GM18873 (cell line): ENCODE measurements around the gene HOXA5.
A peak's percentile ranks its signal among the peaks of the same experiment; 100 is the strongest.

ENCODE experiments used
- ATAC-seq: cut with Tn5 transposase; IDR thresholded peaks from one replicate; pipeline ENCODE4 v1.9.1; 2021; ENCODE audit warnings: mild to moderate bottlenecking, moderate library complexity, moderate number of reproducible peaks; ENCODE audit not compliant: unreplicated experiment, low FRiP score

The HOXA5 gene

DNA sequence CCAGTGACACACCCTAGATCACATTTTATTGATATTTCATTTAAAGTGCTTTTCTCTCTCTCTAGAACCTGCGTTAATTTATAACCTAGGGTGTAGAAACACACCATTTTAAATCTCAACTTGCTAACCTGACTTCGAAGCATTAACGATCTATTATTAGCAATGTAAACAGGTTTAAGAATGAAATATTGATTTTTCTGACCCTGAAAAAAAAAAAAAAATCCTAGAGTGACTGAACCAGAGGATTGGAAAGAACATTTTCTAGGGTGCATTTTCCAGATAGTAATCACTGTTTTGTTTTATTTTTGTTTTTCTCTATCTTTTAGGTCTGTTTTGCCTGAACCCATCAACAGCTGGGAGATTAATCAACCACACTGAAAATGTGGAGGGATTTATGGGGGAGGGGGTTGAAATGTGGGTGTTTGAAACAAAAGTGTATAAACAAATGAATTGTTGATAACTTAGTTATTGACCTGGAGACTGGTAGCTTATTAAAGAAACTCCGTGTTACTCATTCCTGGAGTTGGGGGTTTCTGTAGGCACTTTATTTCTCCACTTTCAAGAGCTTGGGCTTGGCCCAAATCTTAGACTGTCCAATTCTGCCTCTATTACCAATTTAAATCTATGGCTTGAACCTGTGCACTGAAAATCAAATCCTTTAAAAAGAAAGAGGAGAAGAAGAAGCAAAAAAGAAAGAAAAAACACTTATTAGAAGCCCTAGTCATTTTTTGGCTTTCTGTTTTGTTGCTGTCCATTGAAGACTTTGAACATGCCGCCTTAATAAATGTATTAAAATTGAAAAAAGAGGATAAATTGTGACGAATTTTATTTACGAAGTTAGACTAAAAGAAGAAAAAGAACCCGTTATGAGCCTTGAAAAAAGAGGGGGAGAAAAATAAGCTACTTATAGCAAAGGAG, 43.8 kb downstream of the HOXA5 start:
- no peak for ATAC-seq

DNA sequence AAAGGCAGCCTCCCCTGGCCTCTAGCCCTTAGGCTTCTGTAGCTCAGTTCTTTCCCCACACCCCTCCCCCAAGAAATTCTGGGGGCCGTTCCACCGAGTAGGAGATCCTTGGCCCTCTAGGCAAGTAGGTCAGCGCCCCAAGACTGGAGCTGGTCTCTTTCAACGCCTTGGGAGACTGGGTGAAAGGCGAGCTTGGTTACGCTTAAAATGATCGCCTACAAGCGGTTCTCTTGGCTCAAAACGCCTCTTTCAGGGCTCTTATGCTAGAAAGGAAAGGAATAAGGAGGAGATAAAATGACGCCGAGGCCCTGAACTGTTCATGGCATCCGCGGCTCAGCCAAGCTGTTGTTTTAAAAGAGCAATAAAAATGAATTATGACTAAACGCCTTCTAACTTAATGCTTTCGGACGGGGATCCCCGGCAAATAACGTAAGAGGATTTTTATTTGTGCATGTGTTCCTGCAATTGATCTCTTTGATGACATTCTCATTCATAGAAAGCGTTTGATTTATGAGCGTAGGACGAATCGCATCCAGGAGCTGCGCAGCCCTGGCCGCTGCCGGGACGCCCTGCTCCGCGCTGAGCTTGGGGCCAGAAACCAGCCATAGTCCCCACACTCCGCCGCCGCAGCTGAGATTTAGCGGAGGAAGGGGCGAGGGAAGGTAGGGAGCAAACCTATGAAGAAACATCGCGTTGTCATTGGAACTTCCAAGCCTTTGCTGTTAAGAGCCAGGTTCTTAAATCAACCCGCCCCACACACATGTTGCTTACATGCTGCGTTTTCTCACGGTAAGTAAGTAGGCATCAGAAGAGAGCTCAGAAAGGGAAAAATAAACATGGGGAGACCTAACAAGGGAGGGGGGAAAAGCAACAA, 44.7 kb downstream of the HOXA5 start:
- ATAC-seq: no peak

GRCh38 chr7:27097686-27098577, 45.5 kb downstream of the HOXA5 start:
- no peak for ATAC-seq

DNA sequence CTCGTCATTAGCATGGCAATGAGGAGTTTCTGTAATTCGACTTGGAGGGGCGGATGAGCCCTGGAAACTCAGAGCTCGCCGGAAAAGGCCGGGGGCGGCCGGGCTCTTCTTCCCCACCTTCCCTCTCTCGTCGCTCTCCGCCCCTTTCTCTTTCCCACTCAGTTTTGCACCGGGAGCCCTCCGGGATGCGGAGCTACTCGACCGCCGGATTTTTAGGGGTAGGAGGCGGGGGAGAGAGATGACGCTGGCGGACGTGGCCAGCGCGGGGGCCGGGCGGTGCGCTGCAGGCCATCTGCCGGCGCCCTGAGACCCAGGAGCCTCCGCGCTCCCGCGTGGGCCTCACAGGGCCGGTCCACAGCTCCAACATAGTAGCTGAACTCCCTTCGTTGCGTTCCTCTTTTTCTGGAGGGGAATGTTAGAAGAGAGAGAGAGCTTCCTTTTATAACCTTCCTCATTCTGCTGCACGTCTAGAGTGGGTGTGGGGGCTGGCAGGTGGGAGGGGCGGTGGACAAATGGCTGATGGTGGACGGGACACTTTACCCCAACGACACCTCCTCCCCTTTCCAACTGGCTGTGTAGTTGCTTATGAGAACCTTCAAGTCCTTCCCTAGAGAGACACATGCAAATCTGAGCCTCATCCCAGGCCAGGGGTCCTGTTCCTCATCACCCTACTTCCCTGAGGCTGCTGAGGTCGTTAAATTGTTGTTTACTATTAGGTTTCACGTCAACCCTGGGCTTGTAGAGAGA, 46.5 kb downstream of the HOXA5 start:
- no peak for ATAC-seq

DNA sequence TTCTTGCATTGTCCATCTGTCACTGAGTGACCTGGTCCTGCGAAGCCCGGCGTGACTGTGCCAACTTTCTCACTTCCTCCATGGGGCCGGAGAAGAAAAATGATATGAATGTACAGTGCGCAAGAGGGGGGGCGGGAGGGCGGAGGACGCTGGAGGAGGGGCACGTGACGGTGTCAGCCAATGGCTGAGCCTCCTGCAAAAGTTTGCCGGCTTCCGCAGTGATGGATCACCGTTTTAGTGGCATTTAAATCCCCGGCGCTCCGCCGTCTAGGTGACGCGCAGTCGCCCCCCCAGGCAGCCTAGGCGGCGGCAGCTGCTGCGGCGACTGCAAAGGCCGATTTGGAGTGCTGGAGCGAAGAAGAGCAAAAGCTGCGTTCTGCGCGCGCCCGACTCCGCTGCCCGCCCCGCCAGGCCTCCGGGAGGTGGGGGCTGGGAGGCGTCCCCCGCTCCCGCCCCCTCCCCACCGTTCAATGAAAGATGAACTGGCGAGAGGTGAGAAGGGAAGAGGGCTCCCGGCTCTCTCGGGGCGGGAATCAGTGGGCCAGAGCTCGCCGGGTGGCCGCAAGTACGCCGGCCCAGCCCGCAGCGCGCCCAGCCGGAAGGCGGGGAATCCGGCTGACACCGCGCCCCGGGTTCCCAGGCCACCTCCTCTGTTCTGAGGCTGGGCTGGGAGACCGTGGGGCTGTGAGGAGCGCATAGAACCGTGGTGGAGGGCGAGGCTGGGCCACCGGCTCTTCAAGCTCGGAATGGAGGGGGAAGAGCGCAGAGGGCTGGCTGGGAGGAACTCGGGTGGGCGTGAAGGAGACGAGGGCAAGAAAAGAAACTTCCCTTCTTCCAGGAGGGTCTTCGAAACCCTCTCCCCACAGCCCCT, 47.3 kb downstream of the HOXA5 start, which contains the start of gene HOXA1:
TSS of gene HOXA1 (minus strand) at position 104 of the 871 bp plus-strand sequence. CDS start at position 16, 88 bp downstream.
- ATAC-seq: peak; percentile 90

GRCh38 chr7:27095050-27095896, 48.2 kb downstream of the HOXA5 start:
- ATAC-seq: no peak

DNA sequence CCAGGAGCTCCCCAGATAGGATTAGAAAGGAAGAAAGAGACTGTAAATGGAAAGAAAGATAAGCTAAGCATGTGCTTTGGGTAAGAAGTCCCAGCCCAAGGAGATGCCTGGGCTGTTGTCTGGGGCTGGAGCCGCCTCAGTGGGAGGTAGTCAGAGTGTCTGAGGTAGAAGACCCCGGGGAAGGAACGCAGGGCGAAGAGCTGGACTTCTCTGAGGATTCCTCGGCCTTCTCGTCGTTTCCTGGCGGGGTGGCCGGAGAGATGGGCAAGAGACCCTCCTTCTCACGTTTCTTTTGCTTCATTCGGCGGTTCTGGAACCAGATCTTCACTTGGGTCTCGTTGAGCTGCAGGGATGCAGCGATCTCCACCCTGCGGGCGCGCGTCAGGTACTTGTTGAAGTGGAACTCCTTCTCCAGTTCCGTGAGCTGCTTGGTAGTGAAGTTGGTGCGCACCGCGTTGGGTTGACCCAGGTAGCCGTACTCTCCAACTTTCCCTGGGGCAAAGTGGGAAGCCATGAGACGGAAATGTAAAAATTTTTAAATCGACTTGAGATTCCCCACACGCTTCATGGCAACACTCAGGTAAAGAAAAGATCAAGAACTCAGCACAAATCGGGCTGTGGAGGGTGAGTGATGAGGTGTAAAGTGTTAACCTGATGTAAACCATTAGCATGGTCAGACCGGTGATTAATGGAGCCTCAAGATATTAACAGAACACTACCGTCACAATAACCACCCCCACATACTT, 49.0 kb downstream of the HOXA5 start:
- ATAC-seq: no peak

DNA sequence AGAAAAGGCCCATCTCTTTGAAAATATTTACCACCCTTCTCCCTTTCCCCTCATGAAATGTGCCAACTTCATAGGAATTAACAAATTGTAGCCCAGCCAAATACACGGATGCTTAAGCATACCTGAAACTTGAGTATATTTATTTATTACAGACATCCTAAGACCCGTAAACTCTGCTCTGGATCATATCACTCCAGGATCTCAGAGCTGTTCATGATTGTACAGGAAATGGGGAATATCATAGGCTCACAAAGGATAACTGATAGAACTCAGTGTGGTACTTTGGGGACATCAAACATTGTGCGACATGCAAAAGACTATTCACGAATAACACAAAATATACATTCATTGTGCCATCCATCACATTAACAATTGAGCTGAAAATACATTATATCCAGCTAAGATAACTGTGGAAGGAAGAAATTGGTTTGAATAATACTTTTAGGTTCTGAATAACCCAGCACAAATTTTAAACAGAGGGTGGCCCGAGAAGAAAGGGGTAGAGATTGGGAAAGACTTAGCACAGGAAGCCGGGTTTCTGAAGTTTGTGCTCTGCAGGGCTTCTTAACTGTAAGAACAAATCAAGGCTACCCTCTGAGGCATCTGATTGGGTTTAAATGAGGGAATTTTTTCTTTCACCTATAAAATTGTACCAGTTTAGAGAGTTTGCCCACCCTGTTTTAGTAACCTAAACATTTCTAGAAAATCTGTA, 50.1 kb downstream of the HOXA5 start:
- no peak for ATAC-seq

- ATAC-seq: no peak
Observed at GRCh38 chr7:27092819-27093110, 50.7 kb downstream of the HOXA5 start.

- no peak for ATAC-seq
Observed at GRCh38 chr7:27091941-27092818, 51.3 kb downstream of the HOXA5 start.

- ATAC-seq: no peak
Observed at GRCh38 chr7:27091105-27091504, 52.4 kb downstream of the HOXA5 start.
